GM19438 (cell line): Measurements from ENCODE around the gene S100A7A.
"Not testable (repeated sequence)": the region's sequence is repeated elsewhere in the genome, so short reads cannot be mapped to it uniquely, and the experiment has no call there.

Experiments used
- ATAC-seq: cut with Tn5 transposase; IDR thresholded peaks from one replicate; pipeline ENCODE4 v1.9.1; 2021; ENCODE audit warnings: low read depth; ENCODE audit not compliant: unreplicated experiment

S100A7A gene

DNA sequence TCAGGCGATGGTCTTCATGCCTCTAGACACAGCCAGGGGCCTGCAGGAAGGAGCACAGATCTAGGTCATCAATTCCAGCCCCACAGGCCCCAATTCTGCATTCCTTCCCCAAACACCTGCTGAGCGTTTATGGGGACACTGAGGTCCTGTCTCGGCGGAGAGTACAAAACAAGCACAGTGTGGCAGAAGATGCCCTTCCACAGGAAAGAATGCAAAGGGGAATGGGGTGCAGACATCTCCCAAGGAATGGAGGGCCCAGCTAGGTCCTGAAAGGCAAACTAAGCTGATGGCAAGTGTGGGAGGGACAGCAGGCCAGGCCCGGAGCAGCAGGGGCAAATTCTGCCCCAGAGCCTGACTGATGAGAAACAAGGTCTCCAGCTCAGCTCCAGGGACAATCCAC, 21.9 kb upstream of the S100A7A start:
- ATAC-seq = no peak

DNA sequence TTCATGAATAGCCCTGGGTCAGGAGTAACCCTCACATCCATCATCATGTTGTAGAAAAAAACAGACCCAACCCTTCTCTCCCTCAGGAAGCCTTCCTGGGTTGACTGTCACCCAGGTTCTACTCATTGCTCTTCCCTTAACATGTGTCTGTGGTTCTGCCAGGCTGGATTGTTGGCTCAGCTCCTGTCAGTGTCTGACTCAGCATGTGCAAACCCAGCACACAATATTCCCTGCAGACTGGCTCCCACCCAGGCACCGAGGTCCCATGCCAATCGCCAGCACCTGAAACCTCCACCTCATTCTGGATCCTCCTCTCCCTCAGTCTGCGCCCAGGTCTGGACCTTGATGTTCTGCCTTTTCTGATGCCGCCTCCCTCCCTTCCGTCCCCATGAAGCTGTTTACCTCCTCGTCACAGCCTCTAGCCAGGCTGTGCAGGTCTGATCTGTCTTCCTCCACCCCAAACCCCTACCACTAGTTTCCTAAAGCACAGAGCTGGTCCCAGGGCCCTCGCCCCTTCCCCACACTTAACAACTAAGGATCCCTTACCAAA, 21.1 kb upstream of the S100A7A start:
- ATAC-seq = no peak

DNA sequence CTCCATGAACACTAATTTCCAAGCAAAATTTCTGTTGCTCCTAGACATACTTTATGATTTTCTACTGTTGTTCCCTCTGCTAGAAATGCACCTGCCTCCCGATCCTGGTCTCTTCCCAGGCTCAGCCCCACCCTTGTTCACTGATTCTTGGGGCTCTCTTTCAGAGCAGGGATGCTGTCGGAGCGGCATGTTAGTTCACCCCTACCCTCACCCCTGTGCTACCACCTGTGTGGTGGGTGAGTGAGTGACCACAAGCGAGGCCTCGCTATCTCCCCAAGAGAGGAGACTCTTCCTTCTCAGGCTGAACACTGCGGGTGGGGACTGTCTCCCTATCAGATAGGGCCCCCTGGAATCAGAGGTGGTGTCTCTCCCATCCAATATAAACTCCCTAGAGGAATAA, 20.5 kb upstream of the S100A7A start:
- ATAC-seq = no peak

DNA sequence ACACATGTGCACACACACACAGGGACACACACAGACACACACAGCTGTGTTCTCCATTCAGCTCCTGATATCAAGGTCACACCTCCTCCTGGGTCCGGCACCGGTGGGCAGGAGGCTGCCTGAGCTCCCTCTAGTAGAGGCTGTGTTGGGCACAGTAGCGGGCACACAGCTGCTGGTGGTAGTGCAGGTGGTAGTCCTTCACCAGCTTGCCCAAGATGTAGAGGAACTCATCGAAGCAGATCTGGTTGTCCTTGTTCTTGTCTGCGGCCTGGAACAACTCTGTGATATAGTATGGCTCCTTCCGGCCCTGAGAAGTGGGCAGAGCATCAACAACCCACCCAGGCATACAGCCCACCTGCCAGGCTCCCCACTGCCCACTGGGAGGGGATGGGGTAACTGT, 19.9 kb upstream of the S100A7A start:
- ATAC-seq = no peak

DNA sequence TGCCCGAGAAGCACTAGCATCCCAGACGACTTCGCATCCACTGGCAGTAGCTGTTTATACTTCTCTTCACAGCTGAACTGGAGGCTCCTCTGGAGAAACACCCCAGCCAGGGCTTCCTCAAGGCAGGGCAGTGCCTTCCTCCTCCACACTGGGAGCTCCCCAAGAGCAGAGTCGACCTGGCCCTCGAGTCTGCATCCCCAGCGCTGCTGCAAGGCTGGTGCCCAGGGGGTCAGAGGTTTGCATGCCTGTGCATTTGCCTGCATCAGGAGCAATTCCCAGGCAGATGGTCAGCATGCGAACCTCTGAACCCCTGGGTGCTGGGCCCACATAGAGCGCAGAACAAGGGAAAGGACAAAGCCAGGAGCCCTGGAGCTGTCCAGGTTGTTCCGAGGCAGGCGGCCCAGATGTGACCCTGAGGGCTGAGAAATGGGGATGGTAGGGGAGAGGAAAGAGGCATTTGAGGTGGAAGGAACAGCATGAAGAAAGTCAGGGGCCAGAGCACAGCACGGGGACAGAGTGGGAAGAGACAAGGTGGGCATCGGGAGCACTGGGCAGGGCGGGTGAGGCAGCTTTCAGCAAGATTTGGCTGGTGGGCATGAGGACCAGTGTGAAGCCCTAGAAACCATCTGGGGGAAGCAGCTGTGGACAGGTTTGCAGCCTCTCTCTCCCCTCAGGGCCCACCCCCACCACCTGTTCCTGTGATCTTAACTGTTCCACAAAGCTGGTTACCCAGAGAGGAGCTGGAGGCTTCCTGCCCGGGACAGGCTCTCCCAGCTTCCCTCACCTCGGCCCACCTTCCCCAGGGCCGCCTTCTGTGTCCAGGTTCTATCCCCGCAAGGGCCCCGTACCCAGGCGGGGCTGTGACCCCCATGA, 19.0 kb upstream of the S100A7A start:
- no peak for ATAC-seq

DNA sequence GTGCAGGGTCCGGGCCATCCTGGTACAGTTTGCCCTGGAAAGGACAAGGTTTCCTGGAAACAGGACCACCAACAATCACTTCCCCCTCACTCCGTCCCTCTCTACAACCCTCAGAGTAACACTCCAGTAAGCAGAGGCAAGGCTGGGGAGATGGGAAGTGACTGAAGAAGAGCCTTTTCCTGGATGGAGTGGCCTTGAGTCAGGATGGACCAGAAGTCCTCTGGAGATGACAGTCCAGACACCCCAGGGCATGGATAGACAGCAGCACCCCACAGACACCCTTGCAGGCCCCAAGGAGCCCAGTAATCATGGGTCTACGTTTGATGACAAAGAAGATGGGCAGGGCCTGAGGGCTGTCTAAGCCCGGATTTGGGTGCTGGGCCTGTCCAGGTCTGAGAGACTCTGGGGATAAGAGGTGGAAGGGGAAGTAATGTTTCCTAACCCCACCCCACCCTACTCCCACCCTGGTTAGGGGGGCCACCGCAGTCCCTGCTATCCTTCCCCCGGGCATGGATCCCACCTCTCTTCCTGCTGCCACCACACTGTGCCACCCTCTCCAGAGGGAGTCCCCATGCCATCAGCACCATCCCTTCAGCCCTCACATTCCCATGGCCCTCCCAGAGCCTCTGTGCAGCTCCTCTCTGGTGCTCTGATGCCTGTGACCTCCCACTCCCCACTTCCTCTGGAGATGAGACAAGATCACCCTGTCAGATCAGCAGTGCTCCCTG, 18.2 kb upstream of the S100A7A start:
- ATAC-seq = no peak

DNA sequence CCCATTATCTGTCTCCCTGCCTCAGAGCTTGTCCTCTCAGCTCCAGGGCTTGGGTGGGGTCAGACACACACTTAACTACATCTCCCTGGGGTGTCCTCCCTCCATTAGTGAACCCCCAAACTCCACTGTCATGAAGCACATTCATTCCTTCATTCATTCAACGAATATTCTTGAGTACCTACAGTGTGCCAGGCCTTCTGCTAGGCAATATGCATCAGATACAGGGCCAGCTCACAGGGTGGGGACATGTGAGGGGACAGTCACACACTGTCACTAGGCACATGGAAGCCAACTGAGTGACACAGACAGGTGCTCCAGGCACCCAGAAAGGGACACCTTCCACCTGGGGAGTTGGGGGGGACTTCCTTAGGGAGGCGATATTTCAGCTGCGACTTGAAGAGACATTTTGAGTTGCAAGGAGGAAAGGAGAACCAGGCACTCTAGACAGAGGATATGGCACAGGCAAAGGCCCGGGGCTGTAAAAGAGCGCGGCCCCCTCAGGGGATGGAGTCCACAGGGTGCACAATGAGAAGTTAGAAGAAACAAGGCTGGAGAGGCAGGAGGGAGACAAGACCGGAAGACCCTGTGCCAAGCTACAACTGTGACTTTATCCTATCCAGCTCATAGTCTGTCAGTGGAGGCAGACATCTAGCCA, 16.8 kb upstream of the S100A7A start:
- no peak for ATAC-seq

DNA sequence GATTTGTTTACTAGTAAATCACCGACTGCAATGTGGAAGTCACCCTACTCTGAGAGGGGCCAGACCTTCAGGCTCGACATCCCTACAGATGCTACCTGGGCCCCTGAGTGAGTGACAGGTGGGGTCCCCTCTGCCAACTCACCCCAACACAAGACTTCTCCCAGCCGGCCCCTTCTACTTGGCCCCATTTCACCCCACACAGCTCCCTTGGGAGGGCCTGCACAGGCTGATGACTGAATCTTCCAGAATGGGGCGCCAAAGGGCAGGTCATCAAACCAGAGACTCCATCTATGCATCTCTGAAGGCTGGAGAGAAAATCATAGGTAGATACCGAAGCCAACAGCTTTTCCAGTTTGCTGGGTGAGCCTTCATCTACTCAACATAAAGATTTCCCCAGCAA, 16.1 kb upstream of the S100A7A start:
- no peak for ATAC-seq

DNA sequence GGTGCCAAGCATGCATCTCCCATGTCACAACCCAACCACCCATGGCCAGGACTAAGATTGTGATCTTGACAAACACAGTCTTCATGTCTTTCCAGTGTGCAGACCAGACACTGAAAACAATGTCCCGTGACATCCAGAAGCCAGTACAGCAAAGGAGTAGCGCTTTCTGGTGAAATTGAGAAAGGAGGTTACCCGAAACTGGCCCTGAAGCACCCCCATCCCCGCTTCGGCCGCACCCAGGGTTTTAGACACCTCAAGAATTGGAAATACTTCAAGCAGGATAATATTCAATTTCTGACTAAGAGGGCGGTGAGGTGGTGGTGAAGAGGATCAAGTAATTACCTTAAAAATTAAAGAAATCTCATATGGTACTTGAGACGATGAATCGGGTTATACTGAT, 14.9 kb upstream of the S100A7A start:
- ATAC-seq = no peak

DNA sequence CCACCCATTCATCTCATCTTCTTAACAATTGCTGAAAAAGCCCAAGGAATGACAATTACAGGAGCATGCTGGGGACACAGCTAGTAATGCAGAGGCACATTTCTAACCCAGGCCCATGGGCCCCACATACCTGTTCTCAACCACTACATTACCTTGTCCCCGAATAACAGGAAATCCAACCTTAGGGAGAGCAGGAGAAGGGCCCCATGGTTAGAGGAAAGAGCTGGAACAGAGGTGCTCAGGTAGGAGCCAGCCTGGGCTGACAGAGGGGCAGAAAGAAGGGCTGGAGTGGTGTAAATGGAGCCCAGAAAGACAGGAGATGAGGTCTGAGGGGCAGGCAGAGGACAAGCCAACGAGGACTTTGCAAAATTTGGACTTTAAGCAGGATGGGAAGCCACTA, 14.1 kb upstream of the S100A7A start:
- ATAC-seq = no peak

DNA sequence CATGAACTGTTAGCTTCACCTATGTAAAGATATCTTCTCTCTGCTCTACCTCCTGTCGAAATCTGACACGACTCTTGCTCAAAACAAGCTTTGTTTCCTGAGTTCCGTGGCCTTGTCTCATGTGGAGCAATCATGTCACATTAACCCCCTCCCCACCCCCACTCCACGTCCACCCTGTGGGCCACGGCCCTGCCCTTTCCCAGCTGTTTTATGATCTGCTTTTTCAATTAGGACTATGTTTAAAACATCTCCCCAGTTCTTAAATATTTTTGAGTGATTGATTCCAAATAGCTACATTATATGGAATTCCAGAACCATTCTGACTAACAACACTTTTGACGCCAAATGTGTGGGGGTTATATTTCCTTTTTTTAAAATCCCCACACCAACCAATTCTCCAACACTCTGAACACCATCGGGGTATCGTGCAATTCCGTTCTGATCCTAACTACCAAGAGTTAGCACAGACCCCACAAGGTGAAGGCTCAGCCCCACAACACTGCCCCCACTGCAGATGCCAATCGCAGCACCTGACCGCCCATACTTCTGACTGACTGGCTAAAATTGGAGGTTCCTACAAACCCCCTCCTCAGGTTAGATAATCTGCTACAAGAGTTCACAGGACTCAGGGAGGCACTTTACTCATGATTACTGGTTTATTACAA, 12.8 kb upstream of the S100A7A start:
- no peak for ATAC-seq

DNA sequence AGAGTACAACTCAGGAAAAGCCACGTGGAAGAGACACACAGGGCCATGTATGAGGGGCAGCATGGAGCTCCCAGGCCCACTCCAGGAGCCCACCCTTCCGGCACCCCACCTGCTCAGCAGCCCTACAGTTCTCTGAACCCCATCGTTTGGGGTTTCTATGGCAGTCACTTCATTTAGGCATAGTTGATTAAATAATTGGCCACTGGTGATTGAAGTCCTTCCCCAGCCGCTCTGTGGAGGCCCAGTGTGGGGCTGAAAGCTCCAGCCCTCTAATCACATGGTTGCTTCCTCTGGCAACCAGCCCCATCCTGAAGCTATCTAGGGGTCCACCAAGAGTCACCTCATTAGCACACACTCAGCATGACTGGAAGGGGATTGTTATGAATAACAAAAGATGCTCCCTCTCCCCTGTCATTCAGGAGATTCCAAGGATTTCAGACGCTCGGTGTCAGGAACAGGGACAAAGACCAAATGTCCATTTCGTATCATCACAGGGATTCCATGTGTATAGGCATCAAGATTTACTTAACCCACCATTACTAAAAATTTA, 12.2 kb upstream of the S100A7A start:
- ATAC-seq = no peak

DNA sequence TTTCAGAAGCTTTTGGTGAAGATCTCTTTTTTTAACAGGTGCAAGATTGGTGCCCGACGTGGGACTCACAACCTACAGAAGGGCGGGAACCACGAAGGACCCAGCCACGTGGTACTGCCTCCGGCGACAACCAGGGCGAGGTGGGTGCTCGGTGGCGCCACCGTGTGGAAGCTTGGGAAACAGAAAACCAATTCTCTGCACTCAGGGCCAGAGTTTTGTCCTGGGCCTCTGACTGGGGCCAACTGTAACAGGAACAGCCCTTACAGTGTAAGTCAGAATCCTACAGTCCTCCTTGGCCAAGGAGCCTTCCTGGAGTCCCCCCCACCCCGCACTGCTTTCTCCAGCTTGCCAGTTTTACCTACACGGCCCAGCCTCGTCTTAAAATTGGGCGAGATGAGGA, 11.6 kb upstream of the S100A7A start:
- ATAC-seq = no peak

DNA sequence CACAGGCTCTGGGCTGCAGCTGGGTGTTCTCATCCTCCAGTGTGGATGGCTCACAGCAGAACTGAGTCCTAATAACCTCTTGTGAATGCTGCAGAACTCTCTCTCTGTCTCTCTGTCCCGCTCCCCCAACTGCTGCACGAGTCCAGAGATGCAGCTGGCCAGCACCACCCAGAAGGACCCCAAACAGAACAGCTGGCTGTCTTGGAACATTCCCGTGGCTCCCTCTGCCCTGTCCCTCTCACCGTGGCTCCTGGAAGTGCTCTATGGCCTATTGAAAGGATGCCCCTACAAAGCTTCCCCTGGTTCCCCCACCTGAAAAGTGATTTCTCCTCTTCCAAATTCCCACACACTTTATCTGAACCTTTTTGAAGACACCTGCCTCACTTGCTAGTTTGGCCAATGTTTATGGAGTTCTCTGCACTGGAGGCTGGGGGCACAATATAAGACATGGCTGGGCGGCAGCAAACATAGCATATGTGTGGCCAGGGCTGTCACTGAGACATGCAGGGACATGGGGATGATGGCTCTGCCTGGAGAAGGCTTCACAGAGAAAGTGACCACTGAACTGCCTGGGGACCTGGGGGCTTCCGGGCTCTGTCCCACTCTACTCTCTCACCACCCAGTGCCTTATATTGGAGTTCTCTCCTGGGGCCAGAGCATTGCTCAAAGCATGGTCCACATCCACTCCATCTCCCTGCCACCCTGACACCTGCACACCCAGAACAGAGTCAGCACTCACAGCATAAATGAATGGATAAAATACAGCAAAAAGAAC, 10.3 kb upstream of the S100A7A start:
- not testable (repeated sequence) for ATAC-seq

DNA sequence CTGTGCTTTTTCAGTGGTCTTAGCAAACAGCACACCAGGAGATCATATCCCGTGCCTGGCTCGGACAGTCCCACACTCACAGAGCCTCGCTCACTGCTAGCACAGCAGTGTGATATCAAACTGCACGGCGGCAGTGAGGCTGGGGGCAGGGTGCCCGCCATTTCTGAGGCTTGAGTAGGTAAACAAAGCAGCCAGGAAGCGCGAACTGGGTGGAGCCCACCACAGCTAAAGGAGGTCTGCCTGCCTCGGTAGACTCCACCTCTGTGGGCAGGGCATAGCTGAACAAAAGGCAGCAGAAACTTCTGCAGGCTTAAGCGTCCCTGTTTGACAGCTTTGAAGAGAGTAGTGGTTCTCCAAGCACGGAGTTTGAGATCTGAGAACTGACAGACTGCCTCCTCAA, 9.0 kb upstream of the S100A7A start:
- ATAC-seq = not testable (repeated sequence)

DNA sequence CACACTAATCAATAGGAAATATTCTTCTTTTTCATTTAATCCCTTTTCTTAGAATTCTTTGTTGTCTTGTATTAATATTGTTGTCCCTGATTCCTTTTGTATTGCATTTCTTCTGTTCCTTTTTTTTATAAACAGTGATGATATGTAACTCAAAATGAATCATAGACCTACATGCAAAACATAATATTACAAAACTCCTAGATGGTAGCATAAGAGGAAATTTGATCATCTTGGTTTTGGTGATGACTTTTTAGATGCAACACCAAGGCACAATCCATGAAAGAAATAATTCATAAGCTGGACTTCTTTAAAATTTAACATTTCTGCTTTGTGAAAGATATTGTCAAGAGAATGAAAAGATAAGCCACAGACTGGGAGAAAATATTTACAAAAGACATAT, 2.4 kb upstream of the S100A7A start:
- not testable (repeated sequence) for ATAC-seq

DNA sequence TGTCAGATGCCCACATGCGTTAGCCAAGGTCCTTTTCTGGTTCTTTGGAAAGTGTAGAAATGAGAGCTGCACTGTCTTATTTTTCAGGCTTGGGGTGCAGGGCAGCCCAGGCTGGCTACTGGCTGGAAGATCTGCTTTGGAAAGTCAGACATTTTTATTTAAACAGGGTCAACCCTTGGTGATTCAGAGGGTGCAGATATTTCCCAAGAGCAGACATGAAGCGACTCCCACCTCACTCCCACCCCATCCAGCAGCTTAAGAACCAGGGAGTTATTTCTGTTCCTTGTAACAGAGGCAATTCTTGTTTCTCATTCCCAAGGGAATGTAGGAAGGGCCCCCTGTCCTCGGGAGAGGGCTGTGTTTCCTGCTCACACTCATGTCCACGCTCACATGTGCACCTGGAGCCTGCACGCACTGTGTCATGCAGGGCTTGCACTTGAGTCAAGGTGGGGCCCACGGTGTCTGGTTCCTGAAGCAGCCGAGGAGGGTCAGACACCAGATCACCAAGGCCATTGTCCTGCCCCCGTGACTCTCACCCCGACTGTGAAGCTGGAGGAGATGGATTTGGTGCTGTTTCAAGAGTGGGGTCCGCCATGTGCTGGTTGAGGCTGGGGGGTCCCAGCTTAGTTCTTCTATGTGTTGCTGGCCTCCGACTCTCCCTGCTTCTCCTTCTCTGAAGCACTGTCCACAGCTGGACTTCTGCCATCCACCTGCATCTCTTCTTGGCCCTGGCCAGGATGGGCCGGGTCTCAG, 992 bp downstream of the S100A7A start:
- no peak for ATAC-seq

DNA sequence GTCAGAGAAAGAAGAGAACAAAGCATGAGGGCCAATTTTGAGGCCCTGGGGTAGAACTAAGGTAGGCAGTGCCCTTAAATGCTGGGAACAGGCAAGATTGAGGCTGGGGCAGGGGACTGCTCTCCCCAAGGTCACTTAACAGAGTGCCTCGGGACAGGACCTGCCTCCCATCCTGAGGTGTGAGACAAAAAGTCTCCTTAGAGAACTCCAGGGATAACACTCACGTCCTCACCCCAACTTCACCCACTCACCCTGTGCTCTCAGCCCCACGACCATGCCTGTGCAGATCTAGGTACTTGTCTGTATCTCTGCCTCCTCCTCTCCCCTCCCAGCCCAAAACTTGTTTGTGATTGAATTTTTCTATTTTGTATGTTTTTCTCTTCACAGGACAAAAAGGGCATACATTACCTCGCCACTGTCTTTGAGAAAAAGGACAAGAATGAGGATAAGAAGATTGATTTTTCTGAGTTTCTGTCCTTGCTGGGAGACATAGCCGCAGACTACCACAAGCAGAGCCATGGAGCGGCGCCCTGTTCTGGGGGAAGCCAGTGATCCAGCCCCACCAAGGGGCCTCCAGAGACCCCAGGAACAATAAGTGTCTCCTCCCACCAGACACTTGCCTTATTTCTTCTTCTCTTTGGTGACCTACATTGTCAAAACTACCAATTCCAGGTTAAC, 2.6 kb downstream of the S100A7A start:
- not testable (repeated sequence) for ATAC-seq
